CD4-positive, alpha-beta T cell treated with Interleukin-17A for 1 hour (primary cell): ENCODE measurements around the gene OR52L1.

Experiments
- DNase-seq: peaks from one replicate; pipeline ENCODE4 v3.0.0-alpha.2; 2020

The OR52L1 gene

DNA sequence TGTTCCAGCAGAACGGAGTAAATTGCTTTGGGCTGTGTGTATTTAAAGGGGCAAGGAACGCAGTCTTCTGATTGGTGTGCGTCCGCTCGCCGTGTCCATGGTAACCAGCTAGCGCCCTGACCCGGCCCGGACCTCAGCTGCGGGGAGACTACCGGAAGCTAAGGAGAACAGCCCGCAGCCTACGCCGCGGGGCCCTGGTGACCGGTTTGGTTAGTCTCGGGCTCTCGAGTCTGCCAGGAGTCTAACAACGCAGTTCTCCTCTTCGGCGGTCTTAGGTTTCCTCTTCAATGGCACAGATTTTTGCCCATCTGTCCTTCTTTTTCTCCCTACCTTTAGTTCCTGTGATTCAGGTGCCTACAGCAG, 48.2 kb downstream of the OR52L1 start:
- DNase-seq = no peak

DNA sequence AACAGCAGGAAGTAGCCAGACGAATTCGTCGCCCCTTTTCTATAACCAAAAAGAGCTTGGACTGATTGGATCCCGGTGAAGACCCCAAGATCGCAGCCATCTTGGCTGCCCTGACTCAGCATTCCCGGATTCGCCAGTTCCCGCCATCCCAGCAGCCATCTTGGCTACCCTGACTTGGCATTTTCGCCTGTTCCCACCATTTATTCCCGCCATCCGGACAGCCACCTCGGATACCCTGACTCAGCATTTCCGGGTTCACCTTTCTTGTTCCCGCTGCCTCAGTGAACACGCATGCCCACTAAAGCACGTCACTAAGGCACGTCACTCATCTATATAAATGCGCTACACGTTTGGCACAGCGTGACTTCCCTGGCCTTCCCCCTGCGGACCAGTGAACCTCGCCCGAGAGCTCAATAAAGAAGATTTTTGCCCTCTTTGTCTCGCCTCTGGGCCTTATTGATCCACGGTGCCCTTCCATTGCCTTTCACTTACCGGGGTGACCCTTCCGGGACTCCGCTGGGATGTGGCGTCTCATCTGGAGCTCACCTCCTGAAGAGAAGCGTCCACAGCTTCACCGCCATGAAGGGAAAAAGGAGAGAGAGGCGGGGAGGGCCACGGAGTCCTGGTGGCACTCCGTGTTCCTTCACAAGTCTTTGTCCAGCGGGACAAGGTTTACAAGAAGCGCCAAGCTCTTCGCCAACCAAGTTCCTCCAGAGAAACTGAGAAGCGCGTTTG, 48.8 kb downstream of the OR52L1 start:
- DNase-seq = no peak
